Endothelial cell of umbilical vein (primary cell): ENCODE measurements around the gene HOXB5. TPM values are rescaled to one million over a fixed set of nuclear protein-coding genes. Genes with fewer than 3 reads are reported as not detected.

Experiments
- BruUV-seq: library from RNA; stranded (reverse); fragments of 400-500 nt; replicated peaks from 2 replicates; lab custom pipeline; 2021; lab: Mats Ljungman, UMichigan
- CTCF ChIA-PET: fragments of 300-600, 350-600 bp; sonication (Branson Sonifier 250); formaldehyde crosslinking; loops from one replicate; lab custom pipeline; 2021; ENCODE audit warnings: antibody characterized with exemption, inconsistent platforms; lab: Charles Lee
- POLR2A ChIA-PET: fragments of 300-600, 350-600 bp; sonication (Branson Sonifier 250); formaldehyde crosslinking; loops from one replicate; lab custom pipeline; 2021; ENCODE audit warnings: antibody characterized with exemption, inconsistent platforms; lab: Charles Lee
- DNase-seq: peaks from one replicate; pipeline ENCODE4 v3.0.0-alpha.2; 2011; ENCODE audit warnings: low read depth, low spot score
- FAIRE-seq: peaks from 2 replicates; lab custom pipeline; 2011; peaks lifted over from hg19 to GRCh38; lab: Jason Lieb, UNC
- H2AFZ ChIP-seq: 2 replicates; pipeline ENCODE4 v1.6.0; 2012; ENCODE audit warnings: low read depth, low read length, control low read depth, inconsistent platforms
- H3K27ac ChIP-seq: 2 replicates; pipeline ENCODE4 v1.5.1; 2011; ENCODE audit warnings: low read depth, mild to moderate bottlenecking, control low read depth, low read length, moderate library complexity; ENCODE audit not compliant: insufficient read depth
- H3K27me3 ChIP-seq, 2 experiments: 2 replicates each; pipeline versions ENCODE4 v1.6.0 to v1.6.1; 2011; ENCODE audit warnings: low read length in 2 of 2, mixed read lengths in 1 of 2; ENCODE audit not compliant: control insufficient read depth in 2 of 2, insufficient read depth in 2 of 2
- H3K36me3 ChIP-seq, 2 experiments: 2 replicates in 1 of 2; 3 replicates in 1 of 2; pipeline ENCODE4 v1.5.1; 2011; ENCODE audit warnings: low read length in 2 of 2, mild to moderate bottlenecking in 1 of 2, moderate library complexity in 1 of 2; ENCODE audit not compliant: control insufficient read depth in 2 of 2, insufficient read depth in 2 of 2; ENCODE audit errors: extremely low read depth in 1 of 2
- H3K4me1 ChIP-seq: 3 replicates; pipeline ENCODE4 v1.5.1; 2011; ENCODE audit warnings: mild to moderate bottlenecking, low read length; ENCODE audit not compliant: control insufficient read depth, insufficient read depth; ENCODE audit errors: extremely low read depth
- H3K4me2 ChIP-seq: 2 replicates; pipeline ENCODE4 v1.6.1; 2011; ENCODE audit warnings: low read length, control low read depth, mixed read lengths; ENCODE audit not compliant: insufficient read depth
- H3K4me3 ChIP-seq, 3 experiments: fragments of 200-600 bp in 1 of 3; sonication (generic), shearing (Covaris generic) in 1 of 3; replicated peaks in 1 of 3; 2 replicates each; pipeline ENCODE4 v1.5.1; 2011 to 2016; ENCODE audit warnings: control low read depth in 3 of 3, low read length in 3 of 3, mild to moderate bottlenecking in 2 of 3, inconsistent platforms in 1 of 3, low read depth in 1 of 3, moderate library complexity in 1 of 3; ENCODE audit not compliant: insufficient read depth in 1 of 3
- H3K79me2 ChIP-seq: 2 replicates; pipeline ENCODE4 v1.6.0; 2012; ENCODE audit warnings: low read length, inconsistent platforms; ENCODE audit not compliant: control insufficient read depth, insufficient read depth
- H3K9ac ChIP-seq: replicated peaks from 2 replicates; pipeline ENCODE3; 2011; ENCODE audit warnings: low read length, control low read depth; ENCODE audit not compliant: insufficient read depth; ENCODE audit errors: extremely low read depth
- H3K9me1 ChIP-seq: replicated peaks from 3 replicates; pipeline ENCODE4 v1.6.0; 2011; ENCODE audit warnings: mild to moderate bottlenecking, low read length; ENCODE audit not compliant: control insufficient read depth, insufficient read depth; ENCODE audit errors: extremely low read depth
- H3K9me3 ChIP-seq: replicated peaks from 2 replicates; pipeline ENCODE4 v1.5.1; 2012; ENCODE audit warnings: low read length, inconsistent platforms; ENCODE audit not compliant: control insufficient read depth, insufficient read depth
- H4K20me1 ChIP-seq: replicated peaks from 2 replicates; pipeline ENCODE3; 2011; ENCODE audit warnings: mild to moderate bottlenecking, low read length; ENCODE audit not compliant: control insufficient read depth, insufficient read depth; ENCODE audit errors: extremely low read depth
- EZH2 ChIP-seq: IDR thresholded peaks from 2 replicates; pipeline ENCODE4 v1.6.1; 2012; ENCODE audit warnings: borderline replicate concordance, low read depth, mild to moderate bottlenecking, moderate library complexity, low read length, inconsistent platforms; ENCODE audit not compliant: severe bottlenecking
- FOS ChIP-seq: IDR thresholded peaks from 2 replicates; pipeline ENCODE4 v1.6.1; 2011; ENCODE audit warnings: mild to moderate bottlenecking, low read length, moderate library complexity, borderline replicate concordance; ENCODE audit not compliant: insufficient read depth
- GATA2 ChIP-seq: IDR thresholded peaks from 2 replicates; pipeline ENCODE4 v1.7.0; 2011; ENCODE audit warnings: low read depth, mild to moderate bottlenecking, moderate library complexity, mixed read lengths, low read length; ENCODE audit not compliant: insufficient read length, insufficient read depth
- JUN ChIP-seq: IDR thresholded peaks from 2 replicates; pipeline ENCODE4 v1.6.1; 2011; ENCODE audit warnings: borderline replicate concordance, low read depth; ENCODE audit not compliant: insufficient read length, insufficient read depth
- POLR2AphosphoS5 ChIP-seq: IDR thresholded peaks from 2 replicates; pipeline ENCODE4 v1.6.1; 2012; ENCODE audit warnings: low read depth, mild to moderate bottlenecking, control low read depth, low read length, moderate library complexity; ENCODE audit not compliant: insufficient read depth
- dilution Hi-C: fragments of 300-500 bp; cut with MboI; formaldehyde crosslinking; loops from one replicate; pipeline ENCODE4 v1.15.0; 2019; ENCODE audit warnings: low sequenced_read_pairs; ENCODE audit not compliant: extremely low pct_ligation_motif_present
- intact Hi-C: fragments of 100-400 bp; cut with micrococcal nuclease; formaldehyde crosslinking; loops from one replicate; pipeline ENCODE4 v1.10.0; 2022
- polyA plus RNA-seq, 4 experiments: library from polyadenylated mRNA; depleted of rRNA in 3 of 4; stranded (reverse) in 3 of 4; unstranded in 1 of 4; fragments of >200 nt; gene quantifications; 2 replicates each; pipeline versions ENCODE4 v1.2.1 to v1.2.3, GENCODE V29; 2011 to 2012; ENCODE audit warnings: missing spikeins in 1 of 4
- total RNA-seq: library from RNA; stranded (reverse); gene quantifications from 2 replicates; pipeline ENCODE4 v1.2.3, GENCODE V29; 2021
- TF ChIP-seq, protein P1 (sequence below): IDR thresholded peaks from 2 replicates; pipeline ENCODE4 v1.6.1; 2011; ENCODE audit not compliant: insufficient read depth, insufficient read length
- TF ChIP-seq, protein P2 (sequence below), 2 donors: IDR thresholded peaks; 1 replicate in 1 of 2; 2 replicates in 1 of 2; pipeline ENCODE4 v1.5.1; 2011; ENCODE audit warnings: low read length in 2 of 2, mild to moderate bottlenecking in 2 of 2, moderate library complexity in 2 of 2, control low read depth in 1 of 2, inconsistent platforms in 1 of 2, low read depth in 1 of 2; ENCODE audit not compliant: insufficient read depth in 1 of 2; ENCODE audit errors: extremely low read depth in 1 of 2

Gene HOXB5
- total and polyA plus RNA-seq, 2 donors (not counting 3 experiments of a cell fraction or from before 2014, with no cell fraction given): 2.0 to 8.5 TPM

DNA sequence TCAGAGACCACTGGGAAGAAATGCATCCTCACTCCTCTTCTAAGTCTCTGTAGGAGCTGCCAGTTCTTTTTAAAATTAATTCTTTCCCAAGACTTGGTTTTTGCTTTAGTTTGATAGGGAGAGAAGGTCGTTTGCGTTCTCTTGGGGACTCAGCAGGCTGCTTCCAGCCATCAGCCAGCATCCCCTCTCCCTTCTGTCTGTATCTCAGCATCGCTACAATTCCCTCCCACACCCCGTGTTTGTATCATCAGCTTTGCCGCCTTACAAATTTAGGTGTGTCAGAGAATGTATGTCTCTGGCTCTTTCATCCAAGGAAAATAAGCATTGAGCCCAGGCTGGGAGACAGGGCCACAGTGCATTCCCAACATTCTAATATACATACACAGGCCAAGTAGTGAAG lies 5.8 kb upstream of the HOXB5 start:
- no peak overlapping the region for H3K4me3 ChIP-seq
- ChIA-PET POLR2A (no interaction called here), CTCF (interaction anchor here (1.6 to 1.8 kb wide), 2 partner anchors 11 to 14 kb away, joined by 5 read pairs; no protein-coding TSS in a partner anchor)
- no TSS peak for BruUV-seq
- H3K79me2 ChIP-seq: peaks cover 88% of the 10 kb centered on the region
- H3K4me1 ChIP-seq: peaks cover 32% of the 10 kb centered on the region
- no peaks in the 10 kb centered on the region for H3K27me3 ChIP-seq
- dilution Hi-C loops (no loop called here), intact Hi-C loops (no loop called here)
- H4K20me1 ChIP-seq: no peaks in the 10 kb centered on the region
- no peaks in the 10 kb centered on the region for H3K9me3 ChIP-seq
- no peak overlapping the region for H3K4me2 ChIP-seq
- H3K9ac ChIP-seq: no peak overlapping the region
- H3K27ac ChIP-seq: no peak overlapping the region
- no peaks in the 10 kb centered on the region for H3K9me1 ChIP-seq
- TF ChIP-seq GATA2 (no peak), FOS (no peak)
- TF ChIP-seq, protein P1, sequence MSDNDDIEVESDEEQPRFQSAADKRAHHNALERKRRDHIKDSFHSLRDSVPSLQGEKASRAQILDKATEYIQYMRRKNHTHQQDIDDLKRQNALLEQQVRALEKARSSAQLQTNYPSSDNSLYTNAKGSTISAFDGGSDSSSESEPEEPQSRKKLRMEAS: no peak
- TF ChIP-seq, protein P2, sequence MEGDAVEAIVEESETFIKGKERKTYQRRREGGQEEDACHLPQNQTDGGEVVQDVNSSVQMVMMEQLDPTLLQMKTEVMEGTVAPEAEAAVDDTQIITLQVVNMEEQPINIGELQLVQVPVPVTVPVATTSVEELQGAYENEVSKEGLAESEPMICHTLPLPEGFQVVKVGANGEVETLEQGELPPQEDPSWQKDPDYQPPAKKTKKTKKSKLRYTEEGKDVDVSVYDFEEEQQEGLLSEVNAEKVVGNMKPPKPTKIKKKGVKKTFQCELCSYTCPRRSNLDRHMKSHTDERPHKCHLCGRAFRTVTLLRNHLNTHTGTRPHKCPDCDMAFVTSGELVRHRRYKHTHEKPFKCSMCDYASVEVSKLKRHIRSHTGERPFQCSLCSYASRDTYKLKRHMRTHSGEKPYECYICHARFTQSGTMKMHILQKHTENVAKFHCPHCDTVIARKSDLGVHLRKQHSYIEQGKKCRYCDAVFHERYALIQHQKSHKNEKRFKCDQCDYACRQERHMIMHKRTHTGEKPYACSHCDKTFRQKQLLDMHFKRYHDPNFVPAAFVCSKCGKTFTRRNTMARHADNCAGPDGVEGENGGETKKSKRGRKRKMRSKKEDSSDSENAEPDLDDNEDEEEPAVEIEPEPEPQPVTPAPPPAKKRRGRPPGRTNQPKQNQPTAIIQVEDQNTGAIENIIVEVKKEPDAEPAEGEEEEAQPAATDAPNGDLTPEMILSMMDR (IDR thresholded peaks at IDR 0.05; ENCODE audit: extremely low read depth in 1 of 2, insufficient read depth in 1 of 2, low read depth in 1 of 2, low read length in 2 of 2): no peak
- H2AFZ ChIP-seq: no peak overlapping the region
- H3K36me3 ChIP-seq: peaks cover 3% of the 10 kb centered on the region in 2 experiments
- FAIRE-seq: no peak
- no peak for DNase-seq

GRCh38 chr17:48598736-48599135 lies 5.2 kb upstream of the HOXB5 start:
- no peak for TF ChIP-seq POLR2AphosphoS5
- no peak for TF ChIP-seq JUN
- TF ChIP-seq GATA2: no peak
- TF ChIP-seq EZH2: no peak
- Histone ChIP-seq H3K4me1 (peaks cover 35% of the 10 kb centered on the region), H3K9ac (no peak overlapping the region), H2AFZ (no peak overlapping the region), H3K27ac (no peak overlapping the region), H3K4me3 (peak overlapping the region in 1 of 3 experiments; percentile 36), H3K9me3 (no peaks in the 10 kb centered on the region), H3K9me1 (no peaks in the 10 kb centered on the region), H3K36me3 (peaks cover 3% of the 10 kb centered on the region in 2 experiments), H3K4me2 (peak overlapping the region; percentile 28), H3K79me2 (peaks cover 82% of the 10 kb centered on the region), H4K20me1 (no peaks in the 10 kb centered on the region), H3K27me3 (no peaks in the 10 kb centered on the region)
- BruUV-seq: no TSS peak
- CTCF ChIA-PET: interaction anchor here (0.8 to 1.8 kb wide), 4 partner anchors 11 to 383 kb away, joined by 3 to 5 read pairs (median 4); no protein-coding TSS in a partner anchor
- FAIRE-seq: peak; percentile 28
- DNase-seq: no peak
- dilution Hi-C loops: no loop called here
- POLR2A ChIA-PET: interaction anchor here (1.0 kb wide), 1 partner anchor 14 kb away, joined by 4 read pairs; no protein-coding TSS in a partner anchor
- intact Hi-C loops: no loop called here
